Neural crest cell (in vitro differentiated cells): ENCODE measurements around the gene MEGF6. TPM values are rescaled to one million over a fixed set of nuclear protein-coding genes. Genes with fewer than 3 reads are reported as not detected.

Experiments
- DNase-seq: peaks from one replicate; pipeline ENCODE4 v3.0.0; 2021; ENCODE audit warnings: low read depth, mixed read lengths, low spot score
- H3K27ac Mint-ChIP-seq: one replicate; pipeline ENCODE4 v1.8.0; 2021; ENCODE audit warnings: mild to moderate bottlenecking, mixed read lengths; ENCODE audit not compliant: unreplicated experiment
- H3K27me3 Mint-ChIP-seq: 2 replicates; pipeline ENCODE4 v1.8.0; 2021; ENCODE audit warnings: low read depth, mild to moderate bottlenecking, mixed read lengths
- H3K36me3 Mint-ChIP-seq: 2 replicates; pipeline ENCODE4 v1.8.0; 2021; ENCODE audit warnings: low read depth, mild to moderate bottlenecking, mixed read lengths
- H3K4me1 Mint-ChIP-seq: 2 replicates; pipeline ENCODE4 v1.8.0; 2021; ENCODE audit warnings: mixed read lengths
- H3K4me3 Mint-ChIP-seq: one replicate; pipeline ENCODE4 v1.8.0; 2021; ENCODE audit warnings: mild to moderate bottlenecking, mixed read lengths
- H3K9me3 Mint-ChIP-seq: 2 replicates; pipeline ENCODE4 v1.8.0; 2021; ENCODE audit warnings: mixed read lengths
- total RNA-seq: library from RNA; stranded (reverse); gene quantifications from 2 replicates; pipeline ENCODE4 v1.2.1, GENCODE V29; 2021
- TF ChIP-seq, protein P1 (sequence below): fragments of 200-600 bp; sonication (generic); conservative IDR thresholded peaks from 2 replicates; pipeline ENCODE4 v1.5.0; 2021; ENCODE audit warnings: antibody characterized with exemption, mild to moderate bottlenecking

Gene MEGF6
- total RNA-seq, 1 donor from 2014 or later, result 36.7 TPM

DNA sequence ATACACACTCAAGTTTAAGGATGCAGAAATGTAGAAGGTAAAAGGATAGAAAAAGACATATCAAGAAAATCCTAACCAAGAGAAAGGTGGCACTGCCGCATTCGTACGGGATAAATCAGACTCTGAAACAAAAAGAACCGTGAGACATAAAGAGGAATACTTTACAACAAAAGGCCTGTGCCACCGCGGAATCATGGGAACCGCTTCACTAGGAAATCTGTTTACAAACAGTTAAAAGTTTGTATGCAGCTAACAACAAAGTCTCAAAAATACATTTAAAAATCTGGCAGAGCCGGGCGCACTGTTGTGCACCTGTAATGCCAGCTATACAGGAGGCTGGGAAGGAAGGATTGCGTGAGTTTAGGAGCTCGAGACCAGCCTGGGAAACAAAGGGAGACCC, 30.5 kb upstream of the MEGF6 start:
- H3K27ac Mint-ChIP-seq, result no peak overlapping the region
- peaks cover 2% of the 10 kb centered on the region for H3K36me3 Mint-ChIP-seq
- H3K9me3 Mint-ChIP-seq, result no peaks in the 10 kb centered on the region
- no peaks in the 10 kb centered on the region for H3K27me3 Mint-ChIP-seq
- no peak for DNase-seq
- H3K4me3 Mint-ChIP-seq, result no peak overlapping the region
- TF ChIP-seq, protein P1, sequence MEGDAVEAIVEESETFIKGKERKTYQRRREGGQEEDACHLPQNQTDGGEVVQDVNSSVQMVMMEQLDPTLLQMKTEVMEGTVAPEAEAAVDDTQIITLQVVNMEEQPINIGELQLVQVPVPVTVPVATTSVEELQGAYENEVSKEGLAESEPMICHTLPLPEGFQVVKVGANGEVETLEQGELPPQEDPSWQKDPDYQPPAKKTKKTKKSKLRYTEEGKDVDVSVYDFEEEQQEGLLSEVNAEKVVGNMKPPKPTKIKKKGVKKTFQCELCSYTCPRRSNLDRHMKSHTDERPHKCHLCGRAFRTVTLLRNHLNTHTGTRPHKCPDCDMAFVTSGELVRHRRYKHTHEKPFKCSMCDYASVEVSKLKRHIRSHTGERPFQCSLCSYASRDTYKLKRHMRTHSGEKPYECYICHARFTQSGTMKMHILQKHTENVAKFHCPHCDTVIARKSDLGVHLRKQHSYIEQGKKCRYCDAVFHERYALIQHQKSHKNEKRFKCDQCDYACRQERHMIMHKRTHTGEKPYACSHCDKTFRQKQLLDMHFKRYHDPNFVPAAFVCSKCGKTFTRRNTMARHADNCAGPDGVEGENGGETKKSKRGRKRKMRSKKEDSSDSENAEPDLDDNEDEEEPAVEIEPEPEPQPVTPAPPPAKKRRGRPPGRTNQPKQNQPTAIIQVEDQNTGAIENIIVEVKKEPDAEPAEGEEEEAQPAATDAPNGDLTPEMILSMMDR, result no peak
- H3K4me1 Mint-ChIP-seq, result no peaks in the 10 kb centered on the region

DNA sequence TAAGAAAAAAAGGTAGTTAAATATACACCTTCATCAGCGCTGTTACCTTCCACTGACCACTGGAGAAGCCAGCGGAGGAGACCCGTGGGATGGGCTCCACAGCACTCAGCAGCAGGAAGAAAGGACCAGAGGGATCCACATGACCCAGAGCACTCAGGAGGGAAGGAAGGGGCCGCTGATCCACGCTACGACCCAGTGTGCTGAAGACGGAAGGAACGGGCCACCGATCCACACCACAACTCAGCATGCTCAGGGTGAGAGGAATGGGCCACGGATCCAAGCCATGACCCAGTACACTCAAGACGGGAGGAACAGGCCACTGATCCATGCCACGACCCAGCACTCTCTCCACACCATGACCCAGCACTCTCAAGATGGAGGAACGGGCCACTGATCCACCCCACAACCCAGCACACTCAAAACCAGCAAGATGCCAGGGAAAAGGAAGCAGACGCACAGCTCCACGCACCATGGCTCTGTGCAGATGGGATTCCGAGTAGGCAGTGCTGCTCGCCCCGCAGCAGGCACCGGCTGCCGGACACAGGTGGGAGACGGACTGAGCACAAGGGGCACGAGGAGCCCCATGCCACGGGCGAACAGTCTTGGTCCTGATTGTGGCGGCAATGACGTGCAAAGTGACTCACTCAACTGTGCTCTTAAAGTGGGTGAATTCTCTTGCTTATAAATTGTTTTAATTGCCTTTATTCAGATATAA, 29.9 kb upstream of the MEGF6 start:
- peaks cover 5% of the 10 kb centered on the region for H3K36me3 Mint-ChIP-seq
- H3K9me3 Mint-ChIP-seq, result no peaks in the 10 kb centered on the region
- TF ChIP-seq, protein P1, result no peak
- no peaks in the 10 kb centered on the region for H3K27me3 Mint-ChIP-seq
- no peak for DNase-seq
- H3K4me3 Mint-ChIP-seq, result no peak overlapping the region
- no peaks in the 10 kb centered on the region for H3K4me1 Mint-ChIP-seq
- no peak overlapping the region for H3K27ac Mint-ChIP-seq

DNA sequence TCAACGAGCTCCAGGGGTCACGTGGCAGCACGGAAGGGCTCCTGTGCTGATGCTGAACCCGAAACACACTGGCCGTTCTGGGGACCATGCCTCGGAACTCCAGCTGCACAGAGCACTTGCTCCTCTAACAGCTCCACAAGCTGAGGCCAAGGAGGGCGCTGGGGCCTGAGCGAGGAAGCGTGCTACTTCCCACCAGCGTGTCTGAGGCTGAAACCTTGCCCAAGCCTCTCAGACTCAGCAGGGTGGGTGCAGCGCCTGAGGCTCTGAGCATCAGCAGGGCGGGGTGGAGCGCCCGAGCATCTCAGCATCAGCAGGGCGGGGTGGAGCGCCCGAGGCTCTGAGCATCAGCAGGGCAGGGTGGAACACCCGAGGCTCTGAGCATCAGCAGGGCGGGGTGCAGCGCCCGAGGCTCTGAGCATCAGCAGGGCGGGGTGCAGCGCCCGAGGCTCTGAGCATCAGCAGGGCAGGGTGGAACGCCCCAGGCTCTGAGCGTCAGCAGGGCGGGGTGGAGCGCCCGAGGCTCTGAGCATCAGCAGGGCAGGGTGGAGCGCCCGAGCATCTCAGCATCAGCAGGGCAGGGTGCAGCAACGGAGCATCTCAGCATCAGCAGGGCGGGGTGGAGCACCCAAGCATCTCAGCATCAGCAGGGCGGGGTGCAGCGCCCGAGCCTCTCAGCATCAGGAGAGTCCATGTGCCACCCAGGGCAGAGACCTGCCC, 29.0 kb upstream of the MEGF6 start:
- TF ChIP-seq, protein P1, result no peak
- no peak for DNase-seq

DNA sequence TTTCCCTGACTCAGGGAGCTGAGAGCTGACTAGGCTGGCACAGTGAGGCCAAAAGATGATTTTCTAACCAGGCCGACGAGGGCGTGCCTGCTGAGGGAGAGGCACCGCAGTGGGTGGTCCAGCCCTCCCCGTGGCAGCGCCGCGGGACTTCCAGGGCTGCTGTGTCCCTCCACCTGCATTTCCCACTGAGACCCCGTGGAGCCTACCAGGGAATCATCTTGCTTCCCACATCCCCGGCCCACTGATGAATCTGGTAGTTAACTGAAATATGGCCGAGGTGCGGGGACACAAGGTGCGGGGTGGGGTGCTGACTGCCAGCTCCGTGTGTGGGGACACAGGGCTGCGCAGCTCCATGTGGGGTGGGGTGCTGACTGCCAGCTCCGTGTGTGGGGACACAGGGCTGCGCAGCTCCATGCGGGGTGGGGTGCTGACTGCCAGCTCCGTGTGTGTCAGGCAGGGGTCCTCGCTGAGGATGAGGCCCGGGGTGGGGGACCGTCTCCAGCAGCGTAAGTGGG, 28.1 kb upstream of the MEGF6 start:
- TF ChIP-seq, protein P1, result no peak
- DNase-seq, result no peak
- peaks cover 5% of the 10 kb centered on the region for H3K36me3 Mint-ChIP-seq

More for the DNA sequence above, 29.0 kb upstream of the MEGF6 start:
- peaks cover 5% of the 10 kb centered on the region for H3K36me3 Mint-ChIP-seq
- H3K4me1 Mint-ChIP-seq, result no peaks in the 10 kb centered on the region
- no peak overlapping the region for H3K27ac Mint-ChIP-seq
- no peaks in the 10 kb centered on the region for H3K27me3 Mint-ChIP-seq
- no peak overlapping the region for H3K4me3 Mint-ChIP-seq
- no peaks in the 10 kb centered on the region for H3K9me3 Mint-ChIP-seq

DNA sequence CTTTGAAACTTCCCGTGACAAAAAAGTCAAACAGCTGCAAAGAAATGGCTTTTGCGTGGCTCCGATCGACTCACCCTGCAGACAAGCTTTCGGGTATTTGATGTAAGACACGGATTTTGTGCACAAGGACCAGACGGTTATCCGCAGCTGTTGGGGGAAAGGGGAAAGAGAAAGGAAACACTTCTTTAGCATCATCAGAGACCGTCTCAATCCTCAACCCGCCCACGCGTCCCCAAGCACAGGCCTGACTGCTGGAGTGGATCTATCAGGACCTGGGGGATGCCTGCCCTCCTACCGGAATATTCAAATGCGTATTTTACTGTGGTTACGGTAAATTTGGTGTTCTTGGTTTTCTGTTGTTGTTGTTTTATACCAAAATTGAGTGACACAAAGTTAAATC, 27.4 kb upstream of the MEGF6 start:
- TF ChIP-seq, protein P1, result no peak
- DNase-seq, result no peak
- Mint-ChIP-seq H3K27me3 (no peaks in the 10 kb centered on the region), H3K9me3 (no peaks in the 10 kb centered on the region), H3K36me3 (peaks cover 5% of the 10 kb centered on the region), H3K27ac (no peak overlapping the region), H3K4me1 (no peaks in the 10 kb centered on the region), H3K4me3 (no peak overlapping the region)

More for the DNA sequence above, 28.1 kb upstream of the MEGF6 start:
- Mint-ChIP-seq H3K9me3 (no peaks in the 10 kb centered on the region), H3K4me3 (no peak overlapping the region), H3K4me1 (no peaks in the 10 kb centered on the region), H3K27ac (no peak overlapping the region), H3K27me3 (no peaks in the 10 kb centered on the region)
